GM12878 (cell line): ENCODE measurements around the gene VGLL4. TPM values are rescaled to one million over a fixed set of nuclear protein-coding genes. Genes with fewer than 3 reads are reported as not detected.

Experiments
- ATAC-seq: fragments of 200-7000 bp; cut with Tn5 transposase; 3 replicates; pipeline ENCODE4 v1.9.1; 2020; ENCODE audit warnings: mild to moderate bottlenecking, moderate library complexity
- BruUV-seq: library from RNA; stranded (reverse); fragments of 400-500 nt; replicated peaks from 2 replicates; lab custom pipeline; 2021; lab: Mats Ljungman, UMichigan
- CTCF ChIA-PET: fragments of 300-600 bp; sonication (Branson Sonifier 250); formaldehyde crosslinking; extraction: SDS; loops from one replicate; lab custom pipeline; 2021; ENCODE audit warnings: inconsistent platforms; lab: Yijun Ruan, JAX
- POLR2A ChIA-PET: fragments of 350-600 bp; formaldehyde crosslinking; extraction: SDS; loops from one replicate; lab custom pipeline; 2021; ENCODE audit warnings: inconsistent platforms; lab: Charles Lee
- RAD21 ChIA-PET: fragments of 300-600 bp; sonication (Branson Sonifier 250); formaldehyde crosslinking; loops from one replicate; lab custom pipeline; 2023; ENCODE audit warnings: antibody characterized with exemption; ENCODE audit not compliant: unreplicated experiment; lab: Charles Lee
- SMC1A ChIA-PET: fragments of 300-600 bp; sonication (Branson Sonifier 250); formaldehyde crosslinking; loops from one replicate; lab custom pipeline; 2023; ENCODE audit not compliant: unreplicated experiment, uncharacterized antibody; lab: Charles Lee
- DNase-seq: peaks from one replicate; pipeline ENCODE4 v3.0.0-alpha.2; 2011; ENCODE audit warnings: low read depth, low spot score
- FAIRE-seq: peaks from 3 replicates; lab custom pipeline; 2011; peaks lifted over from hg19 to GRCh38; lab: Jason Lieb, UNC
- H2AFZ ChIP-seq: 2 replicates; pipeline ENCODE4 v1.6.0; 2011; ENCODE audit warnings: low read depth, low read length, control low read depth; ENCODE audit not compliant: control insufficient read depth
- H3K27ac ChIP-seq: 2 replicates; pipeline ENCODE4 v1.5.1; 2011; ENCODE audit warnings: control low read depth; ENCODE audit not compliant: control insufficient read depth, insufficient read depth
- H3K27me3 ChIP-seq, 2 experiments: replicated peaks in 1 of 2; 2 replicates each; pipeline versions ENCODE4 v1.6.0 to v1.6.1; 2011; ENCODE audit warnings: low read length in 1 of 2; ENCODE audit not compliant: control insufficient read depth in 2 of 2, insufficient read depth in 2 of 2
- H3K36me3 ChIP-seq, 2 experiments: 2 replicates each; pipeline ENCODE4 v1.5.1; 2011; ENCODE audit warnings: low read length in 1 of 2; ENCODE audit not compliant: control insufficient read depth in 2 of 2, insufficient read depth in 2 of 2
- H3K4me1 ChIP-seq: 2 replicates; pipeline ENCODE4 v1.6.1; 2011; ENCODE audit warnings: mild to moderate bottlenecking, low read length, moderate library complexity, mixed read lengths; ENCODE audit not compliant: control insufficient read depth, insufficient read depth
- H3K4me2 ChIP-seq: 2 replicates; pipeline ENCODE4 v1.6.0; 2011; ENCODE audit warnings: control low read depth; ENCODE audit not compliant: control insufficient read depth, insufficient read depth
- H3K4me3 ChIP-seq: fragments of 200-600 bp; sonication (generic); 2 replicates; pipeline ENCODE4 v1.5.1; 2016
- H3K79me2 ChIP-seq: 2 replicates; pipeline ENCODE4 v1.6.0; 2011; ENCODE audit warnings: low read length; ENCODE audit not compliant: control insufficient read depth, insufficient read depth
- H3K9ac ChIP-seq: 2 replicates; pipeline ENCODE4 v1.8.0; 2011; ENCODE audit warnings: low read length, control low read depth, mixed read lengths; ENCODE audit not compliant: control insufficient read depth, insufficient read depth
- H3K9me3 ChIP-seq: replicated peaks from 3 replicates; pipeline ENCODE4 v1.5.1; 2011; ENCODE audit warnings: mild to moderate bottlenecking, low read length; ENCODE audit not compliant: control insufficient read depth, insufficient read depth
- H4K20me1 ChIP-seq: 2 replicates; pipeline ENCODE4 v1.6.0; 2011; ENCODE audit not compliant: control insufficient read depth, insufficient read depth
- BCL11A ChIP-seq: IDR thresholded peaks from 2 replicates; pipeline ENCODE4 v1.6.1; 2011; ENCODE audit warnings: low read depth, low read length
- E4F1 ChIP-seq: fragments of 450-650 bp; IDR thresholded peaks from 2 replicates; pipeline ENCODE4 v1.6.1; 2018; ENCODE audit warnings: borderline replicate concordance, mild to moderate bottlenecking; ENCODE audit not compliant: partially characterized antibody
- JUNB ChIP-seq: IDR thresholded peaks from 2 replicates; pipeline ENCODE4 v1.6.1; 2016; ENCODE audit warnings: antibody characterized with exemption, mild to moderate bottlenecking
- KLF5 ChIP-seq: fragments of 450-650 bp; IDR thresholded peaks from 2 replicates; pipeline ENCODE4 v1.6.1; 2014; ENCODE audit warnings: mild to moderate bottlenecking; ENCODE audit not compliant: partially characterized antibody
- MTA2 ChIP-seq: fragments of 450-650 bp; IDR thresholded peaks from 2 replicates; pipeline ENCODE4 v1.6.1; 2016; ENCODE audit warnings: low read depth, mild to moderate bottlenecking, moderate library complexity
- MTA3 ChIP-seq: IDR thresholded peaks from 2 replicates; pipeline ENCODE4 v1.6.1; 2012; ENCODE audit warnings: low read length, inconsistent platforms, borderline replicate concordance
- PAX8 ChIP-seq: fragments of 450-650 bp; IDR thresholded peaks from 2 replicates; pipeline ENCODE4 v1.6.1; 2017; ENCODE audit warnings: mild to moderate bottlenecking, moderate library complexity
- POLR2AphosphoS2 ChIP-seq: IDR thresholded peaks from 2 replicates; pipeline ENCODE4 v1.6.1; 2011; ENCODE audit warnings: low read depth, mild to moderate bottlenecking, low read length, improper control_type of control experiment, moderate library complexity
- RAD51 ChIP-seq: fragments of 450-650 bp; IDR thresholded peaks from 2 replicates; pipeline ENCODE4 v1.6.1; 2016; ENCODE audit warnings: moderate library complexity, mild to moderate bottlenecking, inconsistent platforms
- RUNX3 ChIP-seq: IDR thresholded peaks from 2 replicates; pipeline ENCODE4 v1.6.1; 2012; ENCODE audit warnings: low read length, inconsistent platforms
- SMAD5 ChIP-seq: IDR thresholded peaks from 2 replicates; pipeline ENCODE4 v1.6.1; 2016; ENCODE audit warnings: antibody characterized with exemption, low read depth
- SMARCA5 ChIP-seq: fragments of 450-650 bp; IDR thresholded peaks from 2 replicates; pipeline ENCODE4 v1.6.1; 2017; ENCODE audit warnings: mild to moderate bottlenecking
- SPI1 ChIP-seq: IDR thresholded peaks from 2 replicates; pipeline ENCODE4 v1.6.1; 2011; ENCODE audit warnings: low read depth, mild to moderate bottlenecking, low read length, moderate library complexity, borderline replicate concordance; ENCODE audit not compliant: insufficient read depth
- ZNF274 ChIP-seq: IDR thresholded peaks from one replicate; pipeline ENCODE4 v1.8.0; 2011; ENCODE audit not compliant: insufficient read length, insufficient read depth
- ZSCAN29 ChIP-seq: fragments of 450-650 bp; IDR thresholded peaks from 2 replicates; pipeline ENCODE4 v1.6.1; 2017; ENCODE audit warnings: mild to moderate bottlenecking, moderate library complexity
- ZZZ3 ChIP-seq: IDR thresholded peaks from 2 replicates; pipeline ENCODE4 v1.6.1; 2011; ENCODE audit warnings: low read depth; ENCODE audit not compliant: control insufficient read depth, insufficient read length
- WGBS: methylation state at CpG from one replicate; pipeline ENCODE4 v1.1.6; 2016; ENCODE audit warnings: low lambda C conversion rate; ENCODE audit not compliant: insufficient replicate concordance, insufficient coverage; ENCODE audit errors: missing lambda C conversion rate; 5-methylcytosine and 5-hydroxymethylcytosine counted together
- in situ Hi-C: fragments of 300-500 bp; cut with MboI; formaldehyde crosslinking; loops from 9 replicates; pipeline ENCODE4 v1.14.3; 2018; ENCODE audit warnings: mixed read lengths
- intact Hi-C: fragments of 100-400 bp; cut with micrococcal nuclease; formaldehyde crosslinking; loops from one replicate; pipeline ENCODE4 v1.14.2; 2022; ENCODE audit not compliant: unreplicated experiment
- polyA plus RNA-seq, 11 experiments: library from polyadenylated mRNA; depleted of rRNA in 4 of 11; unstranded in 6 of 11; stranded (reverse) in 5 of 11; fragments of >200 nt; fragmentation: Nextera tagmentation in 4 of 11; fragmentation: Illumina TruSeq in 1 of 11; extraction: Ambion mirVana in 4 of 11; extraction: Trizol in 1 of 11; gene quantifications; 1 replicate in 1 of 11; 2 replicates in 10 of 11; pipeline versions ENCODE4 v1.2.1 to v1.2.3, GENCODE V29; 2011 to 2016; ENCODE audit warnings: inconsistent platforms in 2 of 11, missing spikeins in 2 of 11, low read depth in 1 of 11
- total RNA-seq, 4 experiments: library from RNA; depleted of rRNA in 3 of 4; stranded (reverse); fragments of >200 nt in 3 of 4; fragmentation: Illumina TruSeq in 1 of 4; extraction: Trizol in 1 of 4; gene quantifications; 2 replicates each; pipeline versions ENCODE4 v1.2.1 to v1.2.3, GENCODE V29; 2013 to 2021
- TF ChIP-seq, protein P1 (sequence below): IDR thresholded peaks from 2 replicates; pipeline ENCODE4 v1.6.1; 2011; ENCODE audit warnings: borderline replicate concordance, low read depth, mild to moderate bottlenecking, moderate library complexity, mixed read lengths, low read length; ENCODE audit not compliant: insufficient read depth; ENCODE audit errors: extremely low read length

VGLL4 gene
- total and polyA plus RNA-seq, 10 of the 15 experiments (the other 5 are each of a cell fraction or from before 2014, with no cell fraction given): 0.44 to 38.1 (median 16.1) TPM

DNA sequence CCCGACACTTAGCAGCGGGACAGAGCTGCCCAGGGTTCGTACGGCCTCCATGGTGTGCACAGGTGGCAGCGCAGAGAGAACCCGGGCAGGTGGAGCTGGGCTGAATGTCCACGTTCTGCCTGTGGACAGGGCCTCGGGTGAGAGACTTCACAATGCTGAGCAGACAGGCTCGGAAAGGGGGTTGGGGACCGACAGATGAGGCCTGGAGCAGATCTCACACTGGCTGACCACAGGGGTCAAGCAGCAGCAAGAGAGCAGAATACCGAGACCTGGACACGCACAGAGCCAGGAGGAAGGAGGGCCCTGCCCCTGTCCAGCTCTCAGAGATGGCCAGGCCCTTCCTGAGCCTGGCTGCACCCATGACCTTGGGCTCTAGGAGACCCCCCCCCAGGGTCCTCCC is 83.0 kb downstream of the VGLL4 start:
- Histone ChIP-seq H3K36me3 (peaks cover 13 to 35% of the 10 kb centered on the region in 2 experiments), H3K4me1 (no peaks in the 10 kb centered on the region), H3K9ac (no peak overlapping the region), H2AFZ (no peak overlapping the region), H3K27me3 (no peaks in the 10 kb centered on the region), H3K27ac (no peak overlapping the region), H3K4me2 (no peak overlapping the region), H4K20me1 (no peaks in the 10 kb centered on the region; the same call in 1 of the 2 replicates), H3K4me3 (no peak overlapping the region), H3K79me2 (no peaks in the 10 kb centered on the region; the same call in 1 of the 2 replicates), H3K9me3 (no peaks in the 10 kb centered on the region)
- ChIA-PET RAD21 (no interaction called here), POLR2A (no interaction called here), CTCF (no interaction called here), SMC1A (no interaction called here)
- no TSS peak for BruUV-seq
- TF ChIP-seq, protein P1, sequence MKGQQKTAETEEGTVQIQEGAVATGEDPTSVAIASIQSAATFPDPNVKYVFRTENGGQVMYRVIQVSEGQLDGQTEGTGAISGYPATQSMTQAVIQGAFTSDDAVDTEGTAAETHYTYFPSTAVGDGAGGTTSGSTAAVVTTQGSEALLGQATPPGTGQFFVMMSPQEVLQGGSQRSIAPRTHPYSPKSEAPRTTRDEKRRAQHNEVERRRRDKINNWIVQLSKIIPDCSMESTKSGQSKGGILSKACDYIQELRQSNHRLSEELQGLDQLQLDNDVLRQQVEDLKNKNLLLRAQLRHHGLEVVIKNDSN: no peak
- TF ChIP-seq RUNX3 (no peak), KLF5 (no peak), BCL11A (no peak), SMAD5 (no peak), ZNF274 (no peak), SPI1 (no peak), PAX8 (no peak), E4F1 (no peak), SMARCA5 (no peak), MTA2 (no peak), ZSCAN29 (no peak), ZZZ3 (no peak), RAD51 (no peak), JUNB (no peak), MTA3 (no peak), POLR2AphosphoS2 (no peak)
- in situ Hi-C loops: no loop called here
- ATAC-seq (no peak), FAIRE-seq (no peak), DNase-seq (no peak)
- 97% methylated on average over 11 of the region's 12 CpGs for WGBS
- intact Hi-C loops: no loop called here
